MCF 10A (cell line): ENCODE data around the gene TCERG1L. TPM values are rescaled to one million over a fixed set of nuclear protein-coding genes. Genes with fewer than 3 reads are reported as not detected.

ENCODE experiments used
- BruUV-seq: library from RNA; stranded (reverse); fragments of 400-500 nt; replicated peaks from 2 replicates; lab custom pipeline; 2021; lab: Mats Ljungman, UMichigan
- CTCF ChIA-PET: fragments of 300-600 bp; sonication (Branson Sonifier 250); formaldehyde crosslinking; extraction: SDS; loops from one replicate; lab custom pipeline; 2021; ENCODE audit warnings: antibody characterized with exemption, inconsistent platforms; lab: Yijun Ruan, JAX
- POLR2A ChIA-PET: fragments of 300-600, 350-650 bp; sonication (Branson Sonifier 250); formaldehyde crosslinking; extraction: SDS; loops from one replicate; lab custom pipeline; 2020; ENCODE audit warnings: antibody characterized with exemption, inconsistent platforms; lab: Yijun Ruan, JAX
- DNase-seq: peaks from one replicate; pipeline ENCODE4 v3.0.0-alpha.2; 2018; ENCODE audit not compliant: unreplicated experiment
- H3K27ac Mint-ChIP-seq: one replicate; pipeline ENCODE4 v1.8.0; 2022; ENCODE audit warnings: mild to moderate bottlenecking, low read depth, mixed read lengths; ENCODE audit not compliant: unreplicated experiment
- H3K27me3 Mint-ChIP-seq: one replicate; pipeline ENCODE4 v1.8.0; 2022; ENCODE audit warnings: mixed read lengths; ENCODE audit not compliant: insufficient read depth, unreplicated experiment
- H3K36me3 Mint-ChIP-seq: one replicate; pipeline ENCODE4 v1.8.0; 2022; ENCODE audit warnings: mild to moderate bottlenecking, moderate library complexity, mixed read lengths; ENCODE audit not compliant: insufficient read depth, unreplicated experiment
- H3K4me1 Mint-ChIP-seq: one replicate; pipeline ENCODE4 v1.8.0; 2022; ENCODE audit warnings: mixed read lengths; ENCODE audit not compliant: insufficient read depth, unreplicated experiment
- H3K4me3 Mint-ChIP-seq: one replicate; pipeline ENCODE4 v1.8.0; 2022; ENCODE audit warnings: mild to moderate bottlenecking, moderate library complexity, mixed read lengths; ENCODE audit not compliant: unreplicated experiment
- H3K9me3 Mint-ChIP-seq: one replicate; pipeline ENCODE4 v1.8.0; 2022; ENCODE audit warnings: mixed read lengths; ENCODE audit not compliant: unreplicated experiment
- CTCF ChIP-seq: fragments of 200-600 bp; IDR thresholded peaks from one replicate; pipeline ENCODE4 v1.8.0; 2022; ENCODE audit warnings: antibody characterized with exemption, mild to moderate bottlenecking; ENCODE audit not compliant: unreplicated experiment
- intact Hi-C: fragments of 100-400 bp; cut with micrococcal nuclease; formaldehyde crosslinking; loops from 2 replicates; pipeline ENCODE4 v1.14.1; 2022
- total RNA-seq: library from RNA; stranded (reverse); gene quantifications from 2 replicates; pipeline ENCODE4 v1.2.3, GENCODE V29; 2022

Gene TCERG1L
- total RNA-seq, 1 experiment from 2014 or later, result not detected

GRCh38 chr10:131312478-131312836 lies 936 bp upstream of the TCERG1L start:
- intact Hi-C loops, result no loop called here
- no TSS peak for BruUV-seq
- TF ChIP-seq CTCF, result no peak
- DNase-seq, result no peak
- Mint-ChIP-seq H3K9me3 (peaks cover 28% of the 10 kb centered on the region), H3K4me1 (no peaks in the 10 kb centered on the region), H3K27me3 (no peaks in the 10 kb centered on the region), H3K4me3 (no peak overlapping the region), H3K27ac (no peak overlapping the region), H3K36me3 (no peaks in the 10 kb centered on the region)
- ChIA-PET POLR2A (no interaction called here), CTCF (interaction anchor here (0.6 kb wide), 1 partner anchor 849 kb away, joined by 3 read pairs; no protein-coding TSS in a partner anchor)

GRCh38 chr10:131311402-131311660 lies 190 bp downstream of the TCERG1L start:
- intact Hi-C loops, result no loop called here
- H3K27ac Mint-ChIP-seq, result no peak overlapping the region
- H3K36me3 Mint-ChIP-seq, result no peaks in the 10 kb centered on the region
- POLR2A ChIA-PET, result no interaction called here
- DNase-seq, result no peak
- CTCF ChIA-PET, result no interaction called here
- H3K27me3 Mint-ChIP-seq, result no peaks in the 10 kb centered on the region
- no TSS peak for BruUV-seq
- H3K9me3 Mint-ChIP-seq, result peaks cover 19% of the 10 kb centered on the region
- no peaks in the 10 kb centered on the region for H3K4me1 Mint-ChIP-seq
- no peak overlapping the region for H3K4me3 Mint-ChIP-seq
- TF ChIP-seq CTCF, result no peak

- no peak for TF ChIP-seq CTCF
- H3K4me1 Mint-ChIP-seq, result no peaks in the 10 kb centered on the region
- H3K27ac Mint-ChIP-seq, result no peak overlapping the region
- H3K4me3 Mint-ChIP-seq, result no peak overlapping the region
- no TSS peak for BruUV-seq
- H3K36me3 Mint-ChIP-seq, result no peaks in the 10 kb centered on the region
- intact Hi-C loops, result no loop called here
- DNase-seq, result no peak
- CTCF ChIA-PET, result interaction anchor here (0.8 kb wide), 1 partner anchor 10 kb away, joined by 4 read pairs; no protein-coding TSS in a partner anchor
- POLR2A ChIA-PET, result no interaction called here
- peaks cover 18% of the 10 kb centered on the region for H3K9me3 Mint-ChIP-seq
- no peaks in the 10 kb centered on the region for H3K27me3 Mint-ChIP-seq
Observed at GRCh38 chr10:131310551-131311401, 745 bp downstream of the TCERG1L start.

GRCh38 chr10:131310142-131310541 lies 1.4 kb downstream of the TCERG1L start:
- Mint-ChIP-seq H3K9me3 (peaks cover 14% of the 10 kb centered on the region), H3K4me3 (no peak overlapping the region), H3K36me3 (no peaks in the 10 kb centered on the region), H3K27me3 (no peaks in the 10 kb centered on the region), H3K4me1 (no peaks in the 10 kb centered on the region), H3K27ac (no peak overlapping the region)
- CTCF ChIA-PET, result interaction anchor here (0.6 to 0.8 kb wide), 2 partner anchors 10 to 477 kb away, joined by 3 to 4 read pairs; no protein-coding TSS in a partner anchor
- intact Hi-C loops, result no loop called here
- DNase-seq, result no peak
- POLR2A ChIA-PET, result no interaction called here
- no peak for TF ChIP-seq CTCF
- no TSS peak for BruUV-seq
